Cardiac muscle cell (in vitro differentiated cells and primary cell): ENCODE measurements around the gene CA10. TPM values are rescaled to one million over a fixed set of nuclear protein-coding genes. Genes with fewer than 3 reads are reported as not detected.

ENCODE experiments used
- DNase-seq, 2 donors: peaks; one replicate each; pipeline versions ENCODE4 v3.0.0 to v3.0.0-alpha.2; 2010 to 2017; ENCODE audit warnings: low read depth in 1 of 2, low spot score in 1 of 2
- H3K27ac ChIP-seq: fragments of 200-600 bp; sonication (generic); 2 replicates; pipeline ENCODE4 v1.5.1; 2016
- H3K27me3 ChIP-seq: fragments of 200-600 bp; sonication (generic); 2 replicates; pipeline ENCODE4 v1.6.0; 2016; ENCODE audit warnings: control low read depth
- H3K36me3 ChIP-seq: fragments of 200-600 bp; sonication (generic); 2 replicates; pipeline ENCODE4 v1.5.1; 2016; ENCODE audit warnings: control low read depth
- H3K4me1 ChIP-seq: fragments of 200-600 bp; sonication (generic); 2 replicates; pipeline ENCODE4 v1.8.1; 2017; ENCODE audit warnings: low read depth, mild to moderate bottlenecking, mixed run types
- H3K4me3 ChIP-seq: fragments of 200-600 bp; sonication (generic); 2 replicates; pipeline ENCODE4 v1.5.1; 2016; ENCODE audit warnings: mild to moderate bottlenecking
- H3K9me3 ChIP-seq: fragments of 200-600 bp; sonication (generic); 2 replicates; pipeline ENCODE4 v1.5.1; 2017; ENCODE audit warnings: low read depth, mild to moderate bottlenecking, control low read depth
- CTCF ChIP-seq: IDR thresholded peaks from 2 replicates; pipeline ENCODE4 v1.5.1; 2012; ENCODE audit warnings: low read depth, mild to moderate bottlenecking, low read length
- polyA plus RNA-seq: library from polyadenylated mRNA; unstranded; fragments of >200 nt; fragmentation: Nextera tagmentation; extraction: Ambion mirVana; gene quantifications from 2 replicates; pipeline ENCODE4 v1.2.1, GENCODE V29; 2016
- total RNA-seq: library from RNA; depleted of rRNA; stranded (reverse); fragments of >200 nt; gene quantifications from 2 replicates; pipeline ENCODE4 v1.2.3, GENCODE V29; 2016

Gene CA10
- total and polyA plus RNA-seq, 2 experiments from 2014 or later, result not detected

- no peaks in the 10 kb centered on the region for H3K36me3 ChIP-seq
- TF ChIP-seq CTCF, result no peak
- no peaks in the 10 kb centered on the region for H3K4me1 ChIP-seq
- no peaks in the 10 kb centered on the region for H3K9me3 ChIP-seq
- no peaks in the 10 kb centered on the region for H3K27me3 ChIP-seq
- no peak overlapping the region for H3K27ac ChIP-seq
- DNase-seq, result no peak
- no peak overlapping the region for H3K4me3 ChIP-seq
These were observed 353.3 kb downstream of the CA10 start for GRCh38 chr17:51805185-51805584.

- H3K4me3 ChIP-seq, result no peak overlapping the region
- H3K9me3 ChIP-seq, result no peaks in the 10 kb centered on the region
- H3K4me1 ChIP-seq, result no peaks in the 10 kb centered on the region
- no peaks in the 10 kb centered on the region for H3K36me3 ChIP-seq
- no peak overlapping the region for H3K27ac ChIP-seq
- H3K27me3 ChIP-seq, result no peaks in the 10 kb centered on the region
- no peak for TF ChIP-seq CTCF
- no peak for DNase-seq
These were observed 355.4 kb downstream of the CA10 start for GRCh38 chr17:51803161-51803560.

- H3K36me3 ChIP-seq, result no peaks in the 10 kb centered on the region
- no peaks in the 10 kb centered on the region for H3K4me1 ChIP-seq
- no peak overlapping the region for H3K27ac ChIP-seq
- H3K27me3 ChIP-seq, result no peaks in the 10 kb centered on the region
- DNase-seq, result no peak
- H3K4me3 ChIP-seq, result no peak overlapping the region
- no peak for TF ChIP-seq CTCF
- H3K9me3 ChIP-seq, result no peaks in the 10 kb centered on the region
These were observed 356.0 kb downstream of the CA10 start for GRCh38 chr17:51802544-51802943.

GRCh38 chr17:51801626-51802025 lies 356.9 kb downstream of the CA10 start:
- Histone ChIP-seq H3K27me3 (no peaks in the 10 kb centered on the region), H3K27ac (no peak overlapping the region), H3K4me1 (no peaks in the 10 kb centered on the region), H3K9me3 (no peaks in the 10 kb centered on the region), H3K4me3 (no peak overlapping the region), H3K36me3 (no peaks in the 10 kb centered on the region)
- DNase-seq, result no peak
- TF ChIP-seq CTCF, result no peak

GRCh38 chr17:51799981-51800380 lies 358.5 kb downstream of the CA10 start:
- no peak for DNase-seq
- H3K4me1 ChIP-seq, result no peaks in the 10 kb centered on the region
- TF ChIP-seq CTCF, result no peak
- H3K4me3 ChIP-seq, result no peak overlapping the region
- H3K36me3 ChIP-seq, result no peaks in the 10 kb centered on the region
- H3K27me3 ChIP-seq, result no peaks in the 10 kb centered on the region
- H3K27ac ChIP-seq, result no peak overlapping the region
- no peaks in the 10 kb centered on the region for H3K9me3 ChIP-seq

GRCh38 chr17:51799240-51799639 lies 359.3 kb downstream of the CA10 start:
- Histone ChIP-seq H3K36me3 (no peaks in the 10 kb centered on the region), H3K4me3 (no peak overlapping the region), H3K4me1 (no peaks in the 10 kb centered on the region), H3K27me3 (no peaks in the 10 kb centered on the region), H3K9me3 (no peaks in the 10 kb centered on the region), H3K27ac (no peak overlapping the region)
- no peak for DNase-seq
- TF ChIP-seq CTCF, result no peak
